B cell (primary cell): ENCODE data around the gene BMP6. TPM values are rescaled to one million over a fixed set of nuclear protein-coding genes. Genes with fewer than 3 reads are reported as not detected.

Experiments
- ATAC-seq: fragments of 200-7000 bp; cut with Tn5 transposase; one replicate; pipeline ENCODE4 v1.10.0; 2021; ENCODE audit warnings: low read depth, mild to moderate bottlenecking, moderate number of reproducible peaks, moderate library complexity
- CTCF ChIA-PET: fragments of 350-600 bp; sonication (Branson Sonifier 250); formaldehyde crosslinking; loops from one replicate; lab custom pipeline; 2021; ENCODE audit warnings: antibody characterized with exemption, inconsistent platforms; lab: Charles Lee
- POLR2A ChIA-PET: fragments of 350-600 bp; sonication (Branson Sonifier 250); formaldehyde crosslinking; loops from one replicate; lab custom pipeline; 2021; ENCODE audit warnings: antibody characterized with exemption; lab: Charles Lee
- DNase-seq: peaks from one replicate; pipeline ENCODE4 v3.0.0; 2013
- H2AFZ ChIP-seq: 2 replicates; pipeline ENCODE4 v1.6.1; 2012; ENCODE audit warnings: mild to moderate bottlenecking, low read depth, low read length; ENCODE audit not compliant: insufficient read depth, poor library complexity, severe bottlenecking
- H3K27ac ChIP-seq, 2 donors: 1 replicate in 1 of 2; 2 replicates in 1 of 2; pipeline ENCODE4 v1.5.1; 2012 to 2013; ENCODE audit warnings: low read length in 2 of 2, mild to moderate bottlenecking in 2 of 2, moderate library complexity in 1 of 2
- H3K27me3 ChIP-seq, 4 experiments: fragments of 200-600 bp in 1 of 4; sonication (generic) in 1 of 4; replicated peaks in 1 of 4; 1 replicate in 2 of 4; 2 replicates in 2 of 4; pipeline versions ENCODE4 v1.6.1 to v1.7.0; 2013 to 2016; ENCODE audit warnings: low read length in 3 of 4, mild to moderate bottlenecking in 2 of 4, mixed read lengths in 1 of 4, moderate library complexity in 1 of 4; ENCODE audit not compliant: insufficient read depth in 4 of 4, control insufficient read depth in 3 of 4; ENCODE audit errors: control extremely low read depth in 1 of 4
- H3K36me3 ChIP-seq, 2 experiments: replicated peaks in 1 of 2; 1 replicate in 1 of 2; 2 replicates in 1 of 2; pipeline versions ENCODE4 v1.6.1 to v1.7.1; 2013; ENCODE audit warnings: low read length in 1 of 2; ENCODE audit not compliant: insufficient read depth in 2 of 2, control insufficient read depth in 1 of 2; ENCODE audit errors: control extremely low read depth in 1 of 2, extremely low read depth in 1 of 2
- H3K4me1 ChIP-seq, 2 donors: fragments of 200-600 bp in 1 of 2; sonication (generic) in 1 of 2; 1 replicate in 1 of 2; 2 replicates in 1 of 2; pipeline versions ENCODE4 v1.5.1 to v1.6.1; 2013 to 2017; ENCODE audit warnings: low read length in 2 of 2; ENCODE audit not compliant: control insufficient read depth in 2 of 2, insufficient read depth in 2 of 2
- H3K4me2 ChIP-seq: replicated peaks from 2 replicates; pipeline ENCODE3; 2012; ENCODE audit warnings: mild to moderate bottlenecking, low read depth, low read length; ENCODE audit not compliant: poor library complexity, severe bottlenecking
- H3K4me3 ChIP-seq, 5 experiments: fragments of 200-600 bp in 1 of 5; sonication (generic) in 1 of 5; 1 replicate in 3 of 5; 2 replicates in 2 of 5; pipeline versions ENCODE4 v1.5.1 to v1.7.0; 2011 to 2016; ENCODE audit warnings: low read length in 4 of 5, mild to moderate bottlenecking in 4 of 5, low read depth in 2 of 5, control low read depth in 1 of 5, moderate library complexity in 1 of 5; ENCODE audit not compliant: insufficient read depth in 1 of 5; ENCODE audit errors: control extremely low read depth in 1 of 5, extremely low read depth in 1 of 5
- H3K79me2 ChIP-seq: fragments of 200-600 bp; sonication (generic); one replicate; pipeline ENCODE4 v1.6.0; 2016; ENCODE audit warnings: low read length; ENCODE audit not compliant: control insufficient read depth, insufficient read depth
- H3K9ac ChIP-seq: fragments of 200-600 bp; sonication (generic); 2 replicates; pipeline ENCODE4 v1.6.1; 2017; ENCODE audit warnings: mild to moderate bottlenecking, low read length, moderate library complexity
- H3K9me3 ChIP-seq, 3 donors: one replicate each; pipeline versions ENCODE4 v1.6.1 to v1.7.1; 2013; ENCODE audit warnings: low read length in 2 of 3; ENCODE audit not compliant: control insufficient read depth in 2 of 3, insufficient read depth in 1 of 3; ENCODE audit errors: control extremely low read depth in 1 of 3
- H4K20me1 ChIP-seq: 2 replicates; pipeline ENCODE4 v1.6.0; 2012; ENCODE audit warnings: mild to moderate bottlenecking, low read length; ENCODE audit not compliant: insufficient read depth, control insufficient read depth, poor library complexity, severe bottlenecking
- H3K27ac Mint-ChIP-seq: one replicate; pipeline ENCODE4 v1.8.0; 2021; ENCODE audit warnings: mixed read lengths
- H3K27me3 Mint-ChIP-seq: one replicate; pipeline ENCODE4 v1.8.0; 2021; ENCODE audit warnings: mixed read lengths
- H3K4me1 Mint-ChIP-seq: one replicate; pipeline ENCODE4 v1.8.0; 2021; ENCODE audit warnings: mixed read lengths
- H3K4me3 Mint-ChIP-seq: one replicate; pipeline ENCODE4 v1.8.0; 2021; ENCODE audit warnings: mixed read lengths
- H3K9me3 Mint-ChIP-seq: one replicate; pipeline ENCODE4 v1.8.0; 2022; ENCODE audit warnings: mixed read lengths; ENCODE audit not compliant: insufficient read depth
- CTCF ChIP-seq: fragments of 200-600 bp; IDR thresholded peaks from one replicate; pipeline ENCODE4 v1.8.0; 2022; ENCODE audit warnings: antibody characterized with exemption, mild to moderate bottlenecking
- EZH2 ChIP-seq: IDR thresholded peaks from 2 replicates; pipeline ENCODE4 v1.6.1; 2012; ENCODE audit warnings: borderline replicate concordance, low read depth, mild to moderate bottlenecking, moderate library complexity, low read length; ENCODE audit not compliant: insufficient read depth, poor library complexity, severe bottlenecking
- WGBS: methylation state at CpG from one replicate; pipeline ENCODE4 v1.1.5; 2013; ENCODE audit warnings: missing lambda C conversion rate; ENCODE audit not compliant: insufficient coverage; 5-methylcytosine and 5-hydroxymethylcytosine counted together
- intact Hi-C: fragments of 100-400 bp; cut with micrococcal nuclease; formaldehyde crosslinking; loops from one replicate; pipeline ENCODE4 v1.10.0; 2022
- polyA plus RNA-seq: library from polyadenylated mRNA; depleted of rRNA; stranded (reverse); fragments of >200 nt; gene quantifications from 2 replicates; pipeline ENCODE4 v1.2.3, GENCODE V29; 2012
- total RNA-seq, 2 donors: library from RNA; stranded (reverse); fragments of 120-200 nt in 1 of 2; gene quantifications; 1 replicate in 1 of 2; 2 replicates in 1 of 2; pipeline versions ENCODE4 v1.2.3 to v1.2.4, GENCODE V29; 2013 to 2022

BMP6 gene
- total and polyA plus RNA-seq, 2 donors (not counting 1 experiment from before 2014, with no cell fraction given) = 0.43 to 2.9 TPM

- TF ChIP-seq EZH2 (no peak), CTCF (no peak)
- H3K9me3 Mint-ChIP-seq = peaks cover 9% of the 10 kb centered on the region
- ATAC-seq = no peak
- peaks cover 0 to 6% (median 0%) of the 10 kb centered on the region in 4 experiments for H3K27me3 ChIP-seq
- H3K4me1 ChIP-seq = no peaks in the 10 kb centered on the region
- CTCF ChIA-PET = no interaction called here
- no peak overlapping the region for H2AFZ ChIP-seq
- no peaks in the 10 kb centered on the region for H3K36me3 ChIP-seq
- POLR2A ChIA-PET = no interaction called here
- H3K9me3 ChIP-seq = peaks cover 0 to 7% (median 0%) of the 10 kb centered on the region in 3 donors
- H3K4me3 Mint-ChIP-seq = no peak overlapping the region
- intact Hi-C loops = no loop called here
- H3K27me3 Mint-ChIP-seq = peaks cover 32% of the 10 kb centered on the region
- H3K27ac ChIP-seq = no peak overlapping the region
- H3K9ac ChIP-seq = no peak overlapping the region
- no peaks in the 10 kb centered on the region for H4K20me1 ChIP-seq
- 91% methylated on average over 5 of the region's 9 CpGs for WGBS
- H3K4me3 ChIP-seq = no peak overlapping the region
- no peaks in the 10 kb centered on the region for H3K79me2 ChIP-seq
- no peak for DNase-seq
- no peak overlapping the region for H3K4me2 ChIP-seq
- H3K27ac Mint-ChIP-seq = no peak overlapping the region
- no peaks in the 10 kb centered on the region for H3K4me1 Mint-ChIP-seq
Measured at GRCh38 chr6:7832904-7833750, 107.2 kb downstream of the BMP6 start.

- H2AFZ ChIP-seq = no peak overlapping the region
- ATAC-seq (no peak), DNase-seq (no peak)
- no peak overlapping the region for H3K9ac ChIP-seq
- H3K4me3 Mint-ChIP-seq = no peak overlapping the region
- peaks cover 32% of the 10 kb centered on the region for H3K27me3 Mint-ChIP-seq
- CTCF ChIA-PET = no interaction called here
- no peaks in the 10 kb centered on the region for H3K4me1 Mint-ChIP-seq
- no peaks in the 10 kb centered on the region for H4K20me1 ChIP-seq
- no peak overlapping the region for H3K27ac Mint-ChIP-seq
- POLR2A ChIA-PET = no interaction called here
- no peaks in the 10 kb centered on the region for H3K36me3 ChIP-seq
- peaks cover 0 to 7% (median 0%) of the 10 kb centered on the region in 3 donors for H3K9me3 ChIP-seq
- H3K79me2 ChIP-seq = no peaks in the 10 kb centered on the region
- H3K27ac ChIP-seq = no peak overlapping the region
- H3K27me3 ChIP-seq = peaks cover 0 to 3% (median 0%) of the 10 kb centered on the region in 4 experiments
- intact Hi-C loops = no loop called here
- H3K9me3 Mint-ChIP-seq = peaks cover 9% of the 10 kb centered on the region
- no peak overlapping the region for H3K4me2 ChIP-seq
- TF ChIP-seq CTCF (no peak), EZH2 (no peak)
- WGBS = 87% methylated on average over 3 of the region's 4 CpGs
- H3K4me3 ChIP-seq = no peak overlapping the region
- no peaks in the 10 kb centered on the region for H3K4me1 ChIP-seq
Measured at GRCh38 chr6:7833751-7834070, 107.8 kb downstream of the BMP6 start.
